IMR-90 (cell line): ENCODE measurements around the gene AHCTF1. TPM values are rescaled to one million over a fixed set of nuclear protein-coding genes. Genes with fewer than 3 reads are reported as not detected.

Experiments
- ATAC-seq: fragments of 200-7000 bp; cut with Tn5 transposase; 2 replicates; pipeline ENCODE4 v1.9.1; 2020; ENCODE audit warnings: low read depth, mild to moderate bottlenecking, moderate library complexity
- BruUV-seq: library from RNA; stranded (reverse); fragments of 400-500 nt; replicated peaks from 2 replicates; lab custom pipeline; 2021; lab: Mats Ljungman, UMichigan
- CTCF ChIA-PET: fragments of 300-600 bp; formaldehyde crosslinking; extraction: SDS; loops from one replicate; lab custom pipeline; 2021; ENCODE audit warnings: antibody characterized with exemption; lab: Yijun Ruan, JAX
- POLR2A ChIA-PET: fragments of 300-600 bp; sonication (Branson Sonifier 250); formaldehyde crosslinking; loops from one replicate; lab custom pipeline; 2022; ENCODE audit warnings: antibody characterized with exemption; ENCODE audit not compliant: unreplicated experiment; lab: Charles Lee
- DNase-seq: peaks from one replicate; pipeline ENCODE4 v3.0.0; 2013
- H2AFZ ChIP-seq: replicated peaks from 2 replicates; pipeline ENCODE3; 2013; ENCODE audit warnings: low read length, mild to moderate bottlenecking; ENCODE audit not compliant: poor library complexity
- H2AK5ac ChIP-seq: 2 replicates; pipeline ENCODE4 v1.6.1; 2013; ENCODE audit warnings: low read depth, low read length, inconsistent platforms
- H2AK9ac ChIP-seq: replicated peaks from 2 replicates; pipeline ENCODE3; 2013; ENCODE audit warnings: mild to moderate bottlenecking, low read depth, low read length, moderate library complexity; ENCODE audit not compliant: poor library complexity
- H2BK120ac ChIP-seq: 2 replicates; pipeline ENCODE4 v1.6.1; 2013; ENCODE audit warnings: low read depth, low read length, inconsistent platforms
- H2BK15ac ChIP-seq: 3 replicates; pipeline ENCODE4 v1.6.1; 2013; ENCODE audit warnings: low read depth, low read length, inconsistent platforms
- H2BK20ac ChIP-seq: 2 replicates; pipeline ENCODE4 v1.6.1; 2013; ENCODE audit warnings: low read depth, mild to moderate bottlenecking, inconsistent platforms, low read length, moderate library complexity
- H2BK5ac ChIP-seq: 2 replicates; pipeline ENCODE4 v1.6.1; 2013; ENCODE audit warnings: mild to moderate bottlenecking, low read depth, low read length, inconsistent platforms; ENCODE audit not compliant: poor library complexity, severe bottlenecking
- H3K14ac ChIP-seq: replicated peaks from 2 replicates; pipeline ENCODE4 v1.6.1; 2013; ENCODE audit warnings: low read depth, low read length, inconsistent platforms
- H3K18ac ChIP-seq: 2 replicates; pipeline ENCODE4 v1.6.1; 2013; ENCODE audit warnings: low read depth, low read length, control low read depth
- H3K23ac ChIP-seq: 2 replicates; pipeline ENCODE4 v1.6.1; 2013; ENCODE audit warnings: low read depth, low read length, inconsistent platforms
- H3K27ac ChIP-seq: 2 replicates; pipeline ENCODE4 v1.5.1; 2013; ENCODE audit warnings: mild to moderate bottlenecking, control low read depth, low read length; ENCODE audit not compliant: insufficient read depth
- H3K27me3 ChIP-seq: 2 replicates; pipeline ENCODE4 v1.6.1; 2013; ENCODE audit warnings: low read length; ENCODE audit not compliant: control insufficient read depth, insufficient read depth
- H3K36me3 ChIP-seq: 2 replicates; pipeline ENCODE4 v1.6.1; 2013; ENCODE audit warnings: low read length, mixed read lengths; ENCODE audit not compliant: control insufficient read depth, insufficient read depth
- H3K4ac ChIP-seq: 2 replicates; pipeline ENCODE4 v1.6.1; 2013; ENCODE audit warnings: low read depth, low read length, inconsistent platforms
- H3K4me1 ChIP-seq: 2 replicates; pipeline ENCODE4 v1.6.1; 2013; ENCODE audit warnings: low read length, mixed read lengths; ENCODE audit not compliant: control insufficient read depth, insufficient read depth
- H3K4me2 ChIP-seq: 2 replicates; pipeline ENCODE4 v1.6.1; 2013; ENCODE audit warnings: low read depth, mild to moderate bottlenecking, control low read depth, low read length, moderate library complexity
- H3K4me3 ChIP-seq: 2 replicates; pipeline ENCODE4 v1.5.1; 2013; ENCODE audit warnings: low read depth, mild to moderate bottlenecking, control low read depth, low read length, moderate library complexity; ENCODE audit not compliant: insufficient read depth
- H3K56ac ChIP-seq: 2 replicates; pipeline ENCODE4 v1.6.1; 2013; ENCODE audit warnings: low read length, inconsistent platforms; ENCODE audit not compliant: insufficient read depth; ENCODE audit errors: extremely low read depth
- H3K79me1 ChIP-seq, 2 experiments: 2 replicates each; pipeline ENCODE4 v1.6.1; 2013; ENCODE audit warnings: low read length in 2 of 2, inconsistent platforms in 1 of 2, low read depth in 1 of 2
- H3K9ac ChIP-seq: 2 replicates; pipeline ENCODE4 v1.6.1; 2013; ENCODE audit warnings: low read depth, low read length, control low read depth
- H3K9me1 ChIP-seq: 2 replicates; pipeline ENCODE4 v1.6.1; 2013; ENCODE audit warnings: low read length, inconsistent platforms; ENCODE audit not compliant: insufficient read depth
- H3K9me3 ChIP-seq: 2 replicates; pipeline ENCODE4 v1.6.1; 2013; ENCODE audit warnings: low read length; ENCODE audit not compliant: control insufficient read depth, insufficient read depth
- H4K20me1 ChIP-seq: 2 replicates; pipeline ENCODE4 v1.6.1; 2013; ENCODE audit warnings: low read length, inconsistent platforms; ENCODE audit not compliant: insufficient read depth
- H4K5ac ChIP-seq: 2 replicates; pipeline ENCODE4 v1.6.1; 2013; ENCODE audit warnings: mild to moderate bottlenecking, low read depth, low read length, control low read depth
- H4K8ac ChIP-seq, 2 experiments: 2 replicates each; pipeline ENCODE4 v1.6.1; 2013; ENCODE audit warnings: low read depth in 2 of 2, low read length in 2 of 2, control low read depth in 1 of 2, inconsistent platforms in 1 of 2
- H4K91ac ChIP-seq: 2 replicates; pipeline ENCODE4 v1.6.1; 2013; ENCODE audit warnings: low read depth, low read length, inconsistent platforms; ENCODE audit not compliant: insufficient read depth
- BHLHE40 ChIP-seq: fragments of 150-350 bp; IDR thresholded peaks from 2 replicates; pipeline ENCODE4 v1.6.1; 2016; ENCODE audit warnings: mild to moderate bottlenecking, low read depth, low read length
- CEBPB ChIP-seq: IDR thresholded peaks from 2 replicates; pipeline ENCODE4 v1.6.1; 2012; ENCODE audit warnings: low read depth, low read length, improper control_type of control experiment
- CHD1 ChIP-seq: IDR thresholded peaks from 2 replicates; pipeline ENCODE4 v1.6.1; 2012; ENCODE audit warnings: low read depth, low read length, improper control_type of control experiment
- ELK1 ChIP-seq: fragments of 150-350 bp; IDR thresholded peaks from 2 replicates; pipeline ENCODE4 v1.6.1; 2016; ENCODE audit warnings: low read depth, mild to moderate bottlenecking, low read length, moderate library complexity, borderline replicate concordance
- FOS ChIP-seq: fragments of 150-350 bp; IDR thresholded peaks from 2 replicates; pipeline ENCODE4 v1.6.1; 2016; ENCODE audit warnings: low read depth, low read length
- MAFK ChIP-seq: IDR thresholded peaks from 2 replicates; pipeline ENCODE4 v1.6.1; 2012; ENCODE audit warnings: low read depth, low read length, improper control_type of control experiment
- MXI1 ChIP-seq: IDR thresholded peaks from 2 replicates; pipeline ENCODE4 v1.6.1; 2012; ENCODE audit warnings: low read depth, mild to moderate bottlenecking, low read length, moderate library complexity, borderline replicate concordance
- NFE2L2 ChIP-seq: fragments of 150-350 bp; IDR thresholded peaks from 2 replicates; pipeline ENCODE4 v1.6.1; 2016; ENCODE audit warnings: low read depth, mild to moderate bottlenecking, low read length
- POLR2A ChIP-seq: IDR thresholded peaks from 2 replicates; pipeline ENCODE4 v1.6.1; 2012; ENCODE audit warnings: mild to moderate bottlenecking, low read depth, low read length
- RAD21 ChIP-seq: IDR thresholded peaks from 2 replicates; pipeline ENCODE4 v1.6.1; 2012; ENCODE audit warnings: low read length, improper control_type of control experiment
- RCOR1 ChIP-seq: IDR thresholded peaks from 2 replicates; pipeline ENCODE4 v1.6.1; 2012; ENCODE audit warnings: mild to moderate bottlenecking, low read length, improper control_type of control experiment; ENCODE audit not compliant: insufficient replicate concordance
- RFX5 ChIP-seq: IDR thresholded peaks from 2 replicates; pipeline ENCODE4 v1.8.0; 2012; ENCODE audit warnings: low read depth, mild to moderate bottlenecking, low read length, moderate library complexity
- SMC3 ChIP-seq: fragments of 150-350 bp; IDR thresholded peaks from 2 replicates; pipeline ENCODE4 v1.6.1; 2016; ENCODE audit warnings: low read depth, mild to moderate bottlenecking, antibody characterized with exemption, low read length, moderate library complexity
- USF2 ChIP-seq: fragments of 150-350 bp; IDR thresholded peaks from 2 replicates; pipeline ENCODE4 v1.6.1; 2017; ENCODE audit warnings: mild to moderate bottlenecking, antibody characterized with exemption, low read length, low read depth
- WGBS, 2 experiments: methylation state at CpG; one replicate each; pipeline versions ENCODE4 v1.1.5 to v1.1.7; 2013; ENCODE audit warnings: missing lambda C conversion rate in 2 of 2; ENCODE audit not compliant: insufficient read length in 1 of 2; ENCODE audit errors: extremely low coverage in 2 of 2; 5-methylcytosine and 5-hydroxymethylcytosine counted together
- dilution Hi-C: fragments of 300-500 bp; cut with HindIII; formaldehyde crosslinking; loops from one replicate; pipeline ENCODE4 v1.14.3; 2018; ENCODE audit warnings: low sequenced_read_pairs; ENCODE audit not compliant: unreplicated experiment
- in situ Hi-C: fragments of 300-500 bp; cut with MboI; formaldehyde crosslinking; loops from 3 replicates; pipeline ENCODE4 v1.14.3; 2019; ENCODE audit warnings: low sequenced_read_pairs, inconsistent platforms, mixed read lengths
- intact Hi-C: fragments of 100-400 bp; cut with micrococcal nuclease; formaldehyde crosslinking; loops from 2 replicates; pipeline ENCODE4 v1.10.0; 2022
- polyA plus RNA-seq, 3 experiments: library from polyadenylated mRNA; depleted of rRNA; stranded (reverse); fragments of >200 nt; gene quantifications; 2 replicates each; pipeline ENCODE4 v1.2.3, GENCODE V29; 2012; ENCODE audit warnings: low replicate concordance in 1 of 3
- total RNA-seq: library from RNA; depleted of rRNA; stranded (reverse); fragments of >200 nt; gene quantifications from 2 replicates; pipeline ENCODE4 v1.2.3, GENCODE V29; 2012
- TF ChIP-seq, protein P1 (sequence below): conservative IDR thresholded peaks from 2 replicates; pipeline ENCODE4 v1.5.1; 2012; ENCODE audit warnings: mild to moderate bottlenecking, low read depth, low read length, improper control_type of control experiment

AHCTF1 gene
- total and polyA plus RNA-seq, 2 of the 4 experiments (the other 2 are of a cell fraction): 8.9 to 29.0 TPM

DNA sequence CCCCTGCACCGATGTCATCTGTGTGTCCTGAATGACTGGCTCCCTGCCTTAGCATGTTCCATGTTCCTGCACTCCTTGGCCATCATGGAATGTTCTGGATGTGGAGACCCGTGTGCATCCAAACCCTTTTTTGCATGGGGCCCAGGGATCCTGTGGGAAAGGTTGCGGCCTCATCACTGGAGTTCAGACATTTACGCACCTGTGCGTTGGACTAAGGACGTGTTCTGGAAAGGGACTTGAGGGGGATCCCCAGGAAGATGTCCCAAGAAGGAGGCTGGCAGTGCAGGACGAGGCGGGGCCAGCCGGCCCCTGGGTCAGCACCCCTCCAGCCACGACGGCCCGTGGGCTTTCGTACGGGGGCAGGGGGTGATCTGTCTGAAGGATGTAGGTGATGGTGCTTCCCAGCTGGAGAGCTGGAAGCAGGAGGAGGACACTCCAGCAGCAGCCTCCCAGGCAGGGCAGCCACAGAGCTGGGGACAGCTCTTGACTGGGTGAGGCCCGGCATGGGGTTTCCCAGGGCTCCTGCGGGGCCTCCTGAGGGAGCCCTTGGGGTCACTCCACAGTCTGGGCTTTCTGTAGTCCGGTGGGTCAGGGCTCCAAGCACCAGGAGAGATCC lies 140.3 kb downstream of the AHCTF1 start:
- H3K14ac ChIP-seq: no peak overlapping the region
- POLR2A ChIA-PET: interaction anchor here (0.6 kb wide), 1 partner anchor 123 kb away, joined by 5 read pairs; no protein-coding TSS in a partner anchor
- no peak overlapping the region for H2AFZ ChIP-seq
- H3K23ac ChIP-seq: no peak overlapping the region
- intact Hi-C loops (no loop called here), in situ Hi-C loops (no loop called here), dilution Hi-C loops (no loop called here)
- no peak overlapping the region for H2BK15ac ChIP-seq
- no peak overlapping the region for H3K27ac ChIP-seq
- no peaks in the 10 kb centered on the region for H3K36me3 ChIP-seq
- H3K9me3 ChIP-seq: no peaks in the 10 kb centered on the region
- H3K27me3 ChIP-seq: no peaks in the 10 kb centered on the region
- no peak overlapping the region for H4K8ac ChIP-seq
- H3K4me2 ChIP-seq: no peak overlapping the region
- peaks cover 9% of the 10 kb centered on the region; the same call in 1 of the 2 replicates for H3K4me1 ChIP-seq
- no peak overlapping the region for H4K91ac ChIP-seq
- H2BK20ac ChIP-seq: no peak overlapping the region
- no peak overlapping the region for H3K4ac ChIP-seq
- H3K18ac ChIP-seq: no peak overlapping the region
- WGBS, 2 experiments: 81% methylated on average over 9 of the region's 17 CpGs; no CpG with 5 or more reads in 1 of the 2 experiments
- H4K20me1 ChIP-seq: no peaks in the 10 kb centered on the region
- no TSS peak for BruUV-seq
- no peak overlapping the region for H2BK120ac ChIP-seq
- no peak for DNase-seq
- no peak overlapping the region for H4K5ac ChIP-seq
- no peaks in the 10 kb centered on the region for H3K79me1 ChIP-seq
- TF ChIP-seq FOS: no peak
- TF ChIP-seq BHLHE40: no peak
- no peak for TF ChIP-seq SMC3
- TF ChIP-seq CHD1: no peak
- TF ChIP-seq ELK1: no peak
- TF ChIP-seq RCOR1: no peak
- TF ChIP-seq POLR2A: no peak
- no peak for TF ChIP-seq RFX5
- TF ChIP-seq MXI1: no peak
- no peak for TF ChIP-seq NFE2L2
- no peak for TF ChIP-seq MAFK
- no peak for TF ChIP-seq USF2
- no peak for TF ChIP-seq RAD21
- TF ChIP-seq CEBPB: no peak
- TF ChIP-seq, protein P1, sequence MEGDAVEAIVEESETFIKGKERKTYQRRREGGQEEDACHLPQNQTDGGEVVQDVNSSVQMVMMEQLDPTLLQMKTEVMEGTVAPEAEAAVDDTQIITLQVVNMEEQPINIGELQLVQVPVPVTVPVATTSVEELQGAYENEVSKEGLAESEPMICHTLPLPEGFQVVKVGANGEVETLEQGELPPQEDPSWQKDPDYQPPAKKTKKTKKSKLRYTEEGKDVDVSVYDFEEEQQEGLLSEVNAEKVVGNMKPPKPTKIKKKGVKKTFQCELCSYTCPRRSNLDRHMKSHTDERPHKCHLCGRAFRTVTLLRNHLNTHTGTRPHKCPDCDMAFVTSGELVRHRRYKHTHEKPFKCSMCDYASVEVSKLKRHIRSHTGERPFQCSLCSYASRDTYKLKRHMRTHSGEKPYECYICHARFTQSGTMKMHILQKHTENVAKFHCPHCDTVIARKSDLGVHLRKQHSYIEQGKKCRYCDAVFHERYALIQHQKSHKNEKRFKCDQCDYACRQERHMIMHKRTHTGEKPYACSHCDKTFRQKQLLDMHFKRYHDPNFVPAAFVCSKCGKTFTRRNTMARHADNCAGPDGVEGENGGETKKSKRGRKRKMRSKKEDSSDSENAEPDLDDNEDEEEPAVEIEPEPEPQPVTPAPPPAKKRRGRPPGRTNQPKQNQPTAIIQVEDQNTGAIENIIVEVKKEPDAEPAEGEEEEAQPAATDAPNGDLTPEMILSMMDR: no peak
- no peak overlapping the region for H3K9ac ChIP-seq
- ATAC-seq: no peak
- H2AK5ac ChIP-seq: no peak overlapping the region
- H3K56ac ChIP-seq: no peak overlapping the region
- H2AK9ac ChIP-seq: no peak overlapping the region
- H3K4me3 ChIP-seq: no peak overlapping the region
- CTCF ChIA-PET: no interaction called here
- H2BK5ac ChIP-seq: no peak overlapping the region
- H3K9me1 ChIP-seq: peaks cover 6% of the 10 kb centered on the region; the same call in 1 of the 2 replicates
